Ishikawa (cell line): Measurements from ENCODE around the gene STK17B.

Source experiments
- CEBPB ChIP-seq: IDR thresholded peaks from 2 replicates; pipeline ENCODE4 v1.6.1; 2012
- CREB1 ChIP-seq: IDR thresholded peaks from 2 replicates; pipeline ENCODE4 v1.6.1; 2012; ENCODE audit warnings: low read depth
- EGR1 ChIP-seq: IDR thresholded peaks from 2 replicates; pipeline ENCODE4 v1.6.1; 2012
- EP300 ChIP-seq: IDR thresholded peaks from 2 replicates; pipeline ENCODE4 v1.6.1; 2012; ENCODE audit warnings: borderline replicate concordance
- FOXM1 ChIP-seq: IDR thresholded peaks from 2 replicates; pipeline ENCODE4 v1.6.1; 2012; ENCODE audit warnings: low read depth, borderline replicate concordance
- MAX ChIP-seq: IDR thresholded peaks from 2 replicates; pipeline ENCODE4 v1.6.1; 2012
- NFIC ChIP-seq: IDR thresholded peaks from 2 replicates; pipeline ENCODE4 v1.6.1; 2012
- RAD21 ChIP-seq: IDR thresholded peaks from 2 replicates; pipeline ENCODE4 v1.6.1; 2012; ENCODE audit warnings: low read depth
- REST ChIP-seq: IDR thresholded peaks from 2 replicates; pipeline ENCODE4 v1.6.1; 2012; ENCODE audit warnings: low read depth, mild to moderate bottlenecking
- TAF1 ChIP-seq: IDR thresholded peaks from 2 replicates; pipeline ENCODE4 v1.6.1; 2012; ENCODE audit warnings: low read depth, mild to moderate bottlenecking
- TCF12 ChIP-seq: IDR thresholded peaks from 2 replicates; pipeline ENCODE4 v1.6.1; 2012; ENCODE audit warnings: low read depth
- TEAD4 ChIP-seq: IDR thresholded peaks from 2 replicates; pipeline ENCODE4 v1.6.1; 2012
- USF1 ChIP-seq: IDR thresholded peaks from 2 replicates; pipeline ENCODE4 v1.6.1; 2012
- YY1 ChIP-seq: IDR thresholded peaks from 2 replicates; pipeline ENCODE4 v1.6.1; 2012; ENCODE audit warnings: low read depth
- ZBTB7A ChIP-seq: IDR thresholded peaks from 2 replicates; pipeline ENCODE4 v1.6.1; 2012; ENCODE audit warnings: low read depth

STK17B gene

GRCh38 chr2:196113061-196113974, 58.1 kb downstream of the STK17B start:
- no peak for TF ChIP-seq REST
- TF ChIP-seq NFIC: no peak
- no peak for TF ChIP-seq YY1
- no peak for TF ChIP-seq USF1
- no peak for TF ChIP-seq TCF12
- no peak for TF ChIP-seq TAF1
- TF ChIP-seq RAD21: no peak
- TF ChIP-seq TEAD4: no peak
- no peak for TF ChIP-seq CEBPB

- TF ChIP-seq EP300 (no peak), CREB1 (no peak), USF1 (peak; percentile 77)
Measured at GRCh38 chr2:196112418-196113034, 58.9 kb downstream of the STK17B start.

GRCh38 chr2:196108604-196109003, 62.8 kb downstream of the STK17B start:
- TF ChIP-seq USF1 (no peak), CEBPB (no peak), NFIC (no peak), RAD21 (no peak), ZBTB7A (no peak), TEAD4 (no peak), CREB1 (no peak), TAF1 (no peak), REST (no peak), FOXM1 (no peak)

- TF ChIP-seq TEAD4 (no peak), ZBTB7A (no peak), YY1 (no peak), TCF12 (no peak), TAF1 (no peak), USF1 (no peak), FOXM1 (no peak), EGR1 (no peak), CREB1 (no peak), NFIC (no peak), CEBPB (no peak), REST (no peak), MAX (no peak)
Measured at GRCh38 chr2:196105951-196106350, 65.4 kb downstream of the STK17B start.
